Measurements from ENCODE around the gene RTP3.

RTP3 gene

DNA sequence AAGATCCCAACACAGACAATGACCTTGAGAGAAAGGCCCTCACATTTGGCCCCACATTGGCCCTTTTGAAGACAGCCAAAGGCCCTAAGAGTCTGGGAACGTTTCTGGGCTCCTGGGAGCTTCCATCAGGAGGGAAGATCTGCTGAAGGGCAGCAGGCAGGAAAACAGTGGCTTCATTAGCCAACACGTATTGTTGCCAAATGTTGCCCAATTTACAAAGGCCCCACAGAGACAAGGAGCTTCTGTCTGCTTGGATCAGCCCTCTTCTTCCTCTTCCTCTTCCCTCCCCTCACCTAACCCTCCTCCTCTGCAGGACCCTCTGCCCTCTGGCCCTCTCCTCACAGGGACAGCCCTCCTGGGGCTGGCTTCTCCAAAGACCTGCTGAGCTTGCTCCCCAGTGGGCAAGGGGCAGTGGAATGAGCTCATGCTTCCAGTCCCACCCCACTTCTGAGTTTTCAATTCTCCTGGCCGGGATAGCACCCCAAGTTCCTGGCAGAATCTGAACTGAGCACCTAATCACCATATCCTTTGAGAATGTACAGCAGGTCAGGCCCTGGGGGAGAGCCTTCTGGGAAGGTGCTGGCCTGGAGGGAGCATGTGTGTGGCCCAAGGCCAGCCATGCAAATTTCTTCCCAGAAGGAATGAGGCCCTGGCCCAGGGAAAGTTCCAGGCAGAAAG is 28.0 kb upstream of the RTP3 start:
- DNase-seq, result no peak

DNA sequence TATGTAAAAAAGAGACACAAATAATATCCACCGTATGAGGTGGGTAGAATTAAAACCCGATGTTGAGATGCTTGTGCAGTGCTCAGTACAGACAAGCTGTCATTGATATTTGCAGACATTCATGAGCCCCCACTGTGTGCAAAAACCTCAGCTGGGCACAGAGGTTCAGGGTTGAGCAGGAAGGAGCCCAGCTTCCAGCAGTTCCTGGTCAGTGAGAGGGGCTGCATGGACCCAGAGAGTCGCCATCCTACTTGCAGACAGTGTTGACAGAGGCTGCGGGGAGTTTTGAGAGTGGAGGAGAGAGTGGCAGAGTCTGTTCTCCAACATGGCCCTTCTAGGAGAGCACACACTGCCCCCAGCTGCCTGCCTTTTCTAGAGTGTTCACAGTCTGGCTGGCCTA is 26.9 kb upstream of the RTP3 start:
- DNase-seq, result no peak

DNA sequence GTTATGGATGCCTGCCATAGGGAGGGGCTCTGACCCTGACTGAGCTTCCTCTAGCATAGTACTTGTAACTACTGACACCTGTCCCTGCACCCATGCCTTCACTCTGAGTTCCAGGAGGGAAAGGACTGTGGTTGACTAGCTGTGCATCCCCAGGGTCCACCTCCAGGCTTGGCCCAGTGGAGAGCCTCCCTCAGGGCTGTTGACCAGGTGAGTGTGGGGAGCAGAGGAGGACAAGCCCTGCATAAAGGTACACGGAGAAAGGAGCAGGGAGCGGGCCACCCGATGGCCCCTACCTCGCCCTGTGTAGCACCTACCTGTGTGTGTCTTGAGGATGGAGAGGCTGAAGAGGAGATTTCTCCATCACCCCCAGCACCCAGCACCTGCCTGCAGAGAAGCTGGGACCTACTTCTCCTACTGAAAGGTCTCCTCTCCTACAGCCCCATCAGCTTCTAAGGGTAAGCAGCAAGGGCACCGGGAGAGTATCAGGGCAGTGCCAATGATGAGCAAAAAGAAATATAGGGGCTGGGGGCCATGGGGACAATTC is 26.3 kb upstream of the RTP3 start:
- no peak for DNase-seq

DNA sequence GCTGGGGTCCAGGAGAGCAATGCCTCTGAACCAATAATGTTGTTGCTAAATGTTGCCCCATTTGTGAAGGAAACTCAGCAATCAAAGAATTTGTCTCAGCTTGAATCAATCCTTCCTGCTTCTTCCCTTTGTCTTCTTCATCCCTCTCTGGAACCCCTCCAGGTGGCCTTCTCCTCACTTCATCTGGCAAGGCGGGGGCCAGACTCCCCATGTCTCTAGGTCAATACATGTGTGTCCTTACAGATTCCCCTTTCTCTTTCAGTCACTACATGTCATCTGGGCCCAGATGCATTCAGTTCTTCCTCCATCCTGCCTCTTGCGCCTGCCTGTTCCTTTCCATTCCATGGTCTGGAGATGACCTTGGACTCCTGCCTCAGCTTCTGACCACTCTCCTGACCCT is 25.0 kb upstream of the RTP3 start:
- no peak for DNase-seq

DNA sequence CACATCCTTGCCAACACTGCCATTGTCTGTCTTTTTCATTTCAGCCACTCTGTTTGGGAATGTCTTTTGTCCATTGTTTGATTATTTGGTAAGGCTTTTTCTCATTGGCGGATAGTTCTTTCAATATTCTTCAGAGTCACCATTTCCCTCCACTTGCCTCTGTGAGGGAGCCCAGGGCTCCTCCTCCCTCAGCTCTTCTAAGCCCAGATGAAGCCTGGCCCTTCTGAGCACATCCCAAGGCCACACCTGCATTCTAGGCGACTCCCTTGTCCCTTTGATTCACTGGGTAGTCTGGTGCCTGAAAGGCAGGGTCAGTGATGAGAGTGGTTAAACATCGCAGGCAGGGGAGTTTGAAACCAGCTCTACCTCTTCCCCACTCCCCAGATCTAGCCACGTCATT is 20.6 kb upstream of the RTP3 start:
- no peak for DNase-seq

DNA sequence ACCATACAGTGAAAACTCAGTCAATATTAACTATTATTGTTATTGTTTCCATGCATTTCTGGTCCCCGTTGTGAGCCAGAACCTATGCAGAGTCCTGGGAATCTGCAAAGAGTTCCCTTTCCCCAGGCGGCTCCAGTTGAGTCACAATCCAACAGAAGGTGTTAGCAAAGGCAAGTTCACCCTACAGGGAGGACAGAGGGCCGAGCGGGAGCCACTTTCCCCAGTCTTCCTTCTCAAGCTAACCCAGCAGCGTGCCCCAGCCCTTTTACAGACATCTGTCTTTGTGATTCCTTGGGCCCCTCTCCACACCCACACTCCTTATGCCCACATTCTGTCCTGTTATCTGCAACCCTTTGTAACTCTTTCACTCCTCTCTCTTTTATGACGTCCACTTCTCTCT is 20.0 kb upstream of the RTP3 start:
- DNase-seq, result no peak

DNA sequence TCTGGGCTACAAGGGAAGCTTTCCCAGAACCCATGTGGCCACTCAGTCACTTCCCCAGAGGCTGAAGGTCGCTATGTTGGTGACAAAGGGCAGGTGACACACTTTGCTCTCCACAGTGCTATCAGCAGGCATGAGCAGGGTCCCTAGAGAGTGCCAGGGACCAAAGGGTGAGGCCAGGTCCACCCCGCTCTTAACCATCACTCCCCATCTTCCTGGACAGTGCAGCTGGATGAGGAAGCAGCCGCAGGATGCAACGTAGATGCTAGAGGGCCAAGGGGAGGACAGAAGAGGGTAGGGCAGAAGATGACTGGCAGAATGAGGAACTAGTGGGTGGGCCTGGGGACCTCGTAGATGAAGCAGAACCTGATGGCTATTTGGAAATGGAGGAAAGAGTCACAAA is 19.4 kb upstream of the RTP3 start:
- DNase-seq, result no peak

DNA sequence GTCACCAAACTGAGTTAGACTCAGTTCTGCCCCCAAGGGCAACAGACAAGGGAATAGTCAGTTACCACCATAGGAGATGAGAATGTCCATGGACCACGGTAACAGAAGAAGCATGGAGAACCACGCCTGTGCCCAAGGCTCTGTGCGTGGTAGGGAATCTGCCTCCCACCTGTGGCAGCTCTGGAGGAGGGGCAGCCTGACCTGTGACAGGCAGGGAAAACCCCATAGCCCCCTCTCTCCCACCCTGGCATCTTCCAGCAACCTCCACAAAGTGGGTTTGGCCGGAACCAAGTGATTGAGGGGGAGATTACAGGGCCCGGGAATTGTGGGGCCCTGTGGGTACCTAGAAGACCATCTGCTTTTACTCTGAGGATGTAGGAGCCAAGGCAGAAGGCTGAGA is 18.8 kb upstream of the RTP3 start:
- DNase-seq, result no peak

DNA sequence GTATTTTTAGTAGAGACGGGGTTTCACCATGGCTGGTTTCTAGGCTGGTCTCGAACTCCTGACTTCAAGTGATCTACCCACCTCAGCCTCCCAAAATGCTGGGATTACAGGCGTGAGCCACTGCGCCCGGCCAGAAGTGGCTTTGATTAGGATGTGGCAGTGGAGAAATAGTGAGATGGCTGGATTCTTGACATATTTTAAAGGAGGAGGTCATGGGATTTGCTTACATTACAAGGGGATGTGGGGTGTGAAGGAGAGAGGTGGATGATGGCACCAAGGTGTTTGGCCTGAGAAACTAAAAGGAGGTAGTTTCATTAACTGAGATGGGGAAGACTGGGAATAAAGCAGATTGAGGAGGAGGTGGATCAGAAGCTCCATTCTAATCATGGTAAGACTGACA is 18.1 kb upstream of the RTP3 start:
- DNase-seq, result no peak

DNA sequence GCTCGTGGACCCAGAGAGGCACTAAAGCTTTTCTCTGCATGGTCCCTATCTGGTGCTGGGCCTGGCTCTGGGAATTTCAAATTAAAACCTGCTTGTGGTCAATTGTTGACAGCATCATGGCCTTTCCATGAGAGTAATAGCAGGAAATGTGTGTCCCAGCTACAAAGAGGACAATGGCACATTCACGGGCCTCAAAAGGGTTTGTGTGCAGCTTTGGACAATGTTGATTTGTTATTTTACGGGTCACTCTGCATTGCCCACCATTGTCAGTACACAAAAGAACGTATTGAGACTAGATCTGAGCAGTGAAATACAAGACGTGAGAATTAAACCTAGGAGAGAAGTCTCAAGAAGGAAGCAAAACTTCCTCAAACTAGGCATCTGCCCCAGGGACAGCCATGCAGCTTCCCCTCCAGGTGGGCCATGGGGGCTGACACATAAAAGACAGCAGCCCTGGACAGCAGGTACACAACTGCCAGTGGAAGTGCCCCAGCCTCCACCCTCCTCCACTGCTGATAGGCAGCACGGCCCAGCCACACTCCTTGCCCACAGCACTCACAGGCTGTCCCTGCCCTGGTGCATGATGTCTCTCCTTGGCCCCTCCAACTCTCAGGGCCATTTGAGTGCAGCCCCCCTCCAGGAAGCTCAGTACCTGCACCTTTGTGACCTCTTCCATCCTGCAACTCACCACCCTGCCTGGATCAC is 17.1 kb upstream of the RTP3 start:
- DNase-seq, result no peak

DNA sequence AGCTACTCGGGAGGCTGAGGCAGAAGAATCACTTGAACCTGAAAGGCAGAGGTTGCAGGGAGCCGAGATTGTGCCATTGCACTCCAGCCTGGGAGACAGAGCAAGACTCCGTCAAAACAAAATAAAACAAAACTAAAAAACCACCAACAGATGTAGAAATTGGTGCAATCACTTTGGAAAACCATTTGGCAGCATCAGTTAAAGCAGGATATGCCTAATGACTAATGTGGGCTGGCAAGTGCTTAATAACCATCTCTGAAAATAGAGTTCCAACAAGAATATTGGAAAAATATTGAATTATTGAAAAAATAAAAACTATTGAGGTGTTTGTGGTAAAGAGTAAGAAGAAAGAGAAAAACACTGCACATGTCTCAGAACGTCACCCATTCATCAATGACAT is 16.1 kb upstream of the RTP3 start:
- no peak for DNase-seq

DNA sequence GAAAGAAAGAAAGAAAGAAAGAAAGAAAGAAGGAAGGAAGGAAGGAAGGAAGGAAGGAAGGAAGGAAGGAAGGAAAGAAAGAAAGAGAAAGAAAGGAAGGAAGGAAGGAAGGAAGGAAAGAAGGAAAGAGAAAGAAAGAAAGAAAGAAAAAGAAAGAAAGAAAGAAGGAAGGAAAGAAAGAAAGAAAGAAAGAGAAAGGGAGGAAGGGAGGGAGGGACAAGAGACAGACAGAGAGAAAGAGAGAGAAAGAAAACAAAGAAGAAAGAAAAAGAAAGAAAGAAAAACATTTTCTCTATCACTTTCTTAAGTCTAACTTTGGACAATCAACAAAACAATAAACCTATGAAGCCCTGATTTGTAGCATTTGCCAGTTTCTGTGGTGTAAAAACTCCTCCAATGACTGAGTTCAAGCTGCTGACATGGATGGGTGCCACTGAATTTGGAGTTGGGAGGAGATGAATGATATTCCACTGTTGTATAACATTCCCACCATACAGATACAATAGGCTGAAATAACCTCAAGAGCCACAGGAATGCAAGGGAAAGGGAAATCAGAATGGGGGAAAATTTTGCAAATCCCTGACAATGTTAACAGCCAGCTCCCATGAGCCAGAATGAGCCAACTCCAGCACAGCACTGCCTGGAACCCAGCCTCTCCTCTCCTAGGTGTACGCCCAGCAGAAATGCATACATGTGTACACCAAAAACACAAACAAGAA is 15.0 kb upstream of the RTP3 start:
- no peak for DNase-seq

DNA sequence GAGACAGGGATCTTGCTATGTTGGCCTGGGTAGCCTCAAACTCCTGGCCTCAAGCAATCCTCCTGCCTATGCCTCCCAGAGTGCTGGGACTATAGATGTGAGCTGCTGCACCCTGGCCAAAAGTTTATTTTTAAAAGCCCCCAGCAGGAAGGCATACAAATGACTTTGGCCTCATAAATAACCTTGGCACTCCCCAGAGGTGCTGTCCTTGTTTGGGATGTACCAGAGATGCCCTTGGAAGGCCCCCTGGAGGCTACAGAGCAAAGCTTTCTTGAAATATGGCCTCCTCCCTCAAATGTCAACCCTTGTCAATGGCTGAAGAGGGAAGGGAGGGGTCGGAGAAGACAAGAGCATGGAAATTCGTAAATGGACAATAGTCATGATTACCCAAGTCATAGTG is 14.0 kb upstream of the RTP3 start:
- DNase-seq, result no peak

DNA sequence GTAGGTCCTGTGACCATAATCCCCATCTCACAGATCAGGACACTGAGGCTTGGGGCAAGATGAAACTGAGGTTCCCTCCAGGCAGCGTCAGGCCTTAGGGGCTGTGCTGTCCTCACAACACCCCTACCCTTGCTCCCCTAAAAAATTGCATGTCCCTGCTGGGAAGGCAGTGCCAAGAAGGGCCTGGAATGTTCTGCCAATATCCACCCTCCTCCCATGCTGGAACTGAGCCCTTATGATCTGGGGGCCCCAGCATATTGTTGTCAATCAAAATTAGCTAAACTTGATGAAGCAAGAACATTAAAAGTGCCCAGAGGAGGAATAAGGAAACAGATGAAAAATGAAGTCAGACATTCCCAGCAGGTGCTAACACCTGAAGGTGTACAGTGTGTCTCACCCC is 13.4 kb upstream of the RTP3 start:
- no peak for DNase-seq

DNA sequence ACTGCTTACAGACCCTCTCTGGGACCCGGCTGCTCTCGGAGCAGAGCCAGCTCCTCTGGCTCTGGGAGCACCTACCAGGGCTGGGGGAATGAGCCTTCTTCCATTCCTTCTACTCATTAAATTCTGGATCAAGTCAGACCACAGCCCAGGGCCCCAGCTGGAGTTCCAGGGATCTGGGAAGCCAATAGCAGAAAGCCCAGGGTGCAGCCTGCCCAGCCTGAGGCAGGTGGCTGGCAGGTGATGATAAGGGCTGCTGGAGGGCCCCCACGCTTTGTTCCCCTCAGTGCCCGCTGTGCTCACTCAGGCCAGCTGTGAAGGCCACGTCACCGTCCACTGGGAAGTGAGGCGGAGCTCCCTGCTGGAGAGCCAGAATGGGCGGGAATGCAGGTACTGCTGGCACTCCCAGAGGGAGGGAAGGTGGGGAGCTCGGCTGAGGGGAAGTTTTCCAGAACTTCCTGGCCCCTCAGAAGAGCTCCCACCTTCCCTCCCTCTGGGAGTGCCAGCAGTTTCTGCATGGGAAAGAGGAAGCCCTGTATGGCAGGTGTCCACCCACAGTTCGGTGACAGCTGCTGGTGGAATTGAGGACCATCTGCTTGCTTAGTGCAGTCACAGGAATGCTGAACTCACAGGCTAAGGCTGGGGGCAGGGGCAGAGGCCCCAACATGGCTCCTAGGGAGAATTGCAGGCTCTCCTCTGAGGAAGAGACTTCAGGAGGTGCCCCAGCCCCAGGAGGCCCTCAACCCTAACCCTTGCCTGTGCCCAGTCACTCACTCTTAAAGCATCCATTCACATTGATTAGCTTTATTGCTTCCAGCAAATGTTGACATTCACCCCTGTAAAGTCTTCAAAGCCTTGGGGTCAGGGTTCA is 12.6 kb upstream of the RTP3 start:
- no peak for DNase-seq

DNA sequence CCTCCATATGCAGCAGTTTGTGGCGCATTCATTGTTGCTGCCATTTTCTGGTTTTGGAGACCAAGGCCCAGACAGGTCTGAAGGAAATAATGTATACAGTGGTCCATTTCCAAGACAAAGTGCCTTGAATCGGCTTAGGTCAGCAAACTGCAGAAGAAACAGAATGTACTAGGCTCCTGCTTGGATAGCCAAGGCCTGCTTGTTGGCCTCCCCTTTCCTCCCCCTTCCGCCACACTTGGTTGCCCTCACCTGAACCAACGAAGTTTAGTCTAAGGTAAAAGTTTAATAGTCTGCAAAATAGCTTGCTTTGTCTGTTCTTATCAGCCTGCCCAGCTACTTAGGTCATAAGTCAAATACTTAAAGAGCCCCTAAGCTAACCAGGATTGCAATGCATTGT is 12.0 kb upstream of the RTP3 start:
- DNase-seq, result no peak

DNA sequence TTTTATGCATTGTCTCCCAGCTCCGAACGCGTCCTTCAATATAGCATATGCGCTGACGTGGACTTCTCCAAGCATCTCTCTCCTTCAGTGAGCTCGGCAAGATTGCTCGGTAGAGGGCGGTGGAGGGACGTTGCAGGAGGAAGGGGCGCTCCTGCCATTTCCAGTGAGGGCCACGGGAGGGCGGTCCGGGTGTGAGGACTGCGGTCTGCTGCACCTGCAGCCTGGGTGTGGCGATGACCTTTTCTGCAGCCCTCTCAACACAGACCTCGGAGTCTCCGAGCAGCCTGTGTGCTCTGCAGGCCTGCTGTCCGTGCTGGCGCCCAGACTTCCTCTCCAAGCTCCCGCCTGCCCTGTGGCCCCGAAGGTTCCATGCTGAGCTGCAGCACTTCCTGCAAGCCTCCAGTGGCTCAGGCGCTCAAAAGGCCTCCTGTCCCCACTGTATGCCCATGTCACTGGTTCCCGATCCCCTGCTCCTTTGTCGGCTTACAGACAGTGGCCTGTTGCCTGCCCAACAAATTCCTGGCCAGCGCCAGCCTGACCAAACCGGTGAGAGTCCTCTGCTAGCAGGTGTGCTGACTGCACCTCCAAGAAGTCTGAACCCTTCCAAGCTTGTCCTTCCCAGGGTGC is 8.9 kb upstream of the RTP3 start:
- DNase-seq, result peak; percentile 96

DNA sequence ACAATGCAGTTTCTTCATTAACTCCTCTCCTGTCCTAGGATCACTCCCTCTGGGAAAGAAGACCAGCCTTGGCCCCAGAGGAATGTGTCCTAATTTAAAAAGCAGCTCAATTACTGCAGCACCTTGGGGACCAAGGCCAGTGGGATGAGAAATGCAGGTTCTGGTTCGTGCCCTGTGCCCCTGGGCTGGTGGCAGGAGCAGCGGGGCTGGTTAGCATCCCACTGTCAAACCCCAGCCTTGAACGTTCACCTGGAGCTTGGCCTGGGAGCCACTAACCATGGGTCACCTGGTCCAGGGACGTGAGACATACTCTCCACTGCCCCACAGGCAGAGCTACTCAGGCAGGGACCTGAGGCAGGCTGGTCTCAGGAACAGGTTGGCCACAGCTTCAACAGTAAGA is 8.4 kb upstream of the RTP3 start:
- DNase-seq, result no peak

DNA sequence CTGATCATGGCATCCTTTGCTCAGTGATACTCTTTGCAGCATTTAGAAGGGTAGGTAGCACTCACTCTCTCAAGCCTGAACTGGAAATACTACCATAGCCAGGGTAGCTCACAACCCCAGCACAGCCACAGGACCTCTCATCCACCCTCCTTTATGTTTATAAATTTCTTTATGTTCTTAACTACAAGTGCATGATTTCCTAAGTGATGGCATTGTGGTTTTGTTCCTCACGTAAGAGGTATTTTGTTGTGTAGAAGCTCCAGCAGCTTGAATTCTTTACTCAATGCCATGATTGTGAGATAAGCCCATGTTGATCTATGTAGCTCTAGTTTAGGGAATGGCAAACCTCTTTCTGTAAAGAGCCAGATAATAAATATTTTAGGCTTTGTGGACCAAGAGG is 7.9 kb upstream of the RTP3 start:
- DNase-seq, result no peak

DNA sequence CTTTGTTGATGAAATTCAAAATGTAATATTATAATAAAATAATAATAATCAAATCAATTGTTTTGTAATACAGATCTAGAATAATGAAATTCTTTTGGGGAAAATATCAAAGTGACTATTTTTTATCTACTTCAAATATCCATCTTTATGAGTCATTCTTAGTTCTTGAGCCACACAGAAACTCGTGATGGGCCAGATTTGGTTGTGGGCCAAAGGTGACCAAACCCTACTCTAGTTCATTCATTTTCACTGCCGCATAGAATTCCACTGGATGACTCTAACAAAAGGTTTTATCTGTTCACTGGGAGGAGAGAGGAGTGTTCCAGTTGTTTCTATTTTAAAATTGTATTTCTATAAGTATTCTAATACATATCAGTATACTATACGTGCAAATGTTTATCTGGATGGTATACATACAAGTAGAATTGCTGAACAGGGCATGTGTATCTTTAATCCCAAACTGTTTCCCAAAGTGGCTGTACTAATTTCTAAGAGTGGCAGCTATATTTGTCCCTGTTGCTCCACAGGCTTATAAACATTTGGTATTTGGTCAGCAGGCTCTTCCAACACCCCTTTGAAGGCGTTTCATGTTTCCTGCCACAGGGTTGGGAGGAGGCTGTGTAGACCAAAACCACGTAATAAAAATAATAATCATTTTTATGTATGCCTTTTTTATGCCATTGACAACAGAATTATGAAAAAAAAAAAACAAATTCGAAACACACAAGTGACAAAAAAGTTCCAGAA is 7.3 kb upstream of the RTP3 start:
- DNase-seq, result no peak

DNA sequence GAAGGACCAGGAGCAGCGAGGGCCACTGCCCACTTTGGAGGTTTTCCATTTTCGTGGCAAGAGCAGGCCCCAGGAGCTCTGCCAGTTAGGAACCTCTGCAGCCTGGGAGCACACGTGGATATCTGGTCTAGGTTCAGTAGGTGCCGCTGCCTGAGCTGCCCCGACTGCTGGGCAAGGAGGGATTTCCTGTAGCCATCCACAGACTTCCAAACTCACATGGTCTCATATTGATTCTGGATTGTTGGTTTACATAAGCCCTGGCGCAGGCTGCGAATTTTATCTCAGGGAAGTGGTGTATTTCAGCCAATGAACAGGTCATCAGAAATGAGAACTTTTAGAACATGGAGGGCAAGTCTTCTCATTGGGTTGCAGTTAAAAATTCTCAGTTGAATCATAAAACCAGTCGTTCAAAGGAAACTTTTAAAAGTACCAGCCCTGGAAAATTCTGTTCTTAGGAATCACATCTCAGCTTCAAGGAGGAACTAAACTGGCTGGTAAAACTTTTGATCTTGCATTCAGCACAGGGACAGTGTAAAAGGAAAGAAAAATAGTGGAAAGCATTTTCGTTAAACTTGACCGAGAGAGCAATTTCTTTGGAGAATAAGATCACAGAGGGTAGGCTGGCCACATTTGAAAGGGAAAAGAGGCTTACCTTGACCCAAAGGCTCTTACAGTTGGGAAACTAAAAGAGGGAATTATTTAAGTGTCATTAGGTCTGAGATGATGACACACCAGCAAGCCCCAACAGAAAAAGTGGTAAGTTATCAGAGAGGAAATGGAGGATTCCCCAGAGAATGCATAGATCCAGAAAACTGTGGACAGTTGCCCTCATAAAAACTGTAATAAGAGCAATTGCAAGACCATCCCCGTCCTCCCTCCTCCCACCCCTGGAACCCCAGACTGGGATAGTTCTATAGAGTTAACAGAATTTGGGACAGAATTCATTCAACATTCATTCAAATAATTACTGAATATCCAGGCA is 6.4 kb upstream of the RTP3 start:
- no peak for DNase-seq
